ENCODE measurements around the gene INSL3. TPM values are rescaled to one million over a fixed set of nuclear protein-coding genes. Genes with fewer than 3 reads are reported as not detected.

INSL3 gene
- total and polyA plus RNA-seq, 4 donors = 0.22 TPM; not detected in 3

DNA sequence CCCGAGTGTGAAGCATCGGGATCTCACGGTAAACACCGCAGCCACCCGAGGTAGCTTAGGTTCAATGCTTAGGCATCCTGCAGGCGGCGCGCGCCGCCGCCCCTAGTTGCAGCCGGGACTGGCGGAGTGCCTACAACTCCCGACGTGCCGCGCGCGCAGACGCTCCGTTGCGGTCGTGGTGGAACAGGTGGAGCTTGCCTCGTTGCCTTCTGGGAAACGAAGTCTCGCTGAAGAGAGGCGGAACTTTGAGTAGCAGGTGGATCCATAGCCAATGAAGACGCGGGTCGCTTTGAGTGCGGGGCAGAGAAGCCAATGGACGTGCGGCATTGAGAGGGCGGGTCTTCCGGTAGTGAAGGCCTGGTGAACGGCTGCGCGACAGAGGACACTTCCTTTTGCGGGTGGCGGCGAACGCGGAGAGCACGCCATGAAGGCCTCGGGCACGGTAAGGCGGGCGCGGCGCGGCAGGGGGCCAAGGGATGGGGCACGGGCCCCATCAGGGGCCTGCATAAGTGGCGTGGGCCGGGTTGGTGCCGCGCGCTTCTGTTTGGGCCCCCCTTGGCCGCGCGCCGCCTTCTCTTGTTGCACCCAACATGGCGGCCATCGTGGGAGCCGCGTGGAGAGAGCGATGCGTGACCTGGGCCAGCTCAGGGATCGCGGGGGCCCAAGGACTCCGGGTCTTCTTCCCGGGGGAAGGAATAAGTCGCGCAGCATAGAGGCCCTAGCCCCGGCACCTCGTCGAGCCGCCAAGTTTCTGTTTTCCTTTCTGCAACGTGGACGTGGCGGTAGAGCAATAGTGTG is 38.4 kb upstream of the INSL3 start, which contains the start of gene RPL18A (continued):
- TF ChIP-seq REST (IDR thresholded peaks at IDR 0.05) (peak; percentile 90), HNF4A (conservative IDR thresholded peaks at IDR 0.05) (no peak), RXRA (IDR thresholded peaks at IDR 0.05) (peak; percentile 4 to 44), FOXA1 (IDR thresholded peaks at IDR 0.05) (no peak), GABPA (IDR thresholded peaks at IDR 0.05 in 1 of 2, conservative IDR thresholded peaks at IDR 0.05 in 1 of 2) (peak; percentile 86 to 97)

- H3K9me3 ChIP-seq (ENCODE audit: control insufficient read depth in 4 of 4, low read length in 3 of 4) = no peaks in the 10 kb centered on the region
- no peaks in the 10 kb centered on the region for H3K27me3 ChIP-seq (ENCODE audit: control insufficient read depth in 4 of 4, insufficient read depth in 4 of 4, low read length in 3 of 4)
- peaks cover 0 to 5% (median 1%) of the 10 kb centered on the region in 4 donors for H3K4me1 ChIP-seq (ENCODE audit: control insufficient read depth in 4 of 4, insufficient read depth in 4 of 4, low read length in 3 of 4)
- 12% methylated on average over 29 of the region's 29 CpGs for WGBS
- no peak overlapping the region for H3K9ac ChIP-seq (ENCODE audit: low read depth in 1 of 2, low read length in 2 of 2)
- H3K36me3 ChIP-seq (ENCODE audit: control insufficient read depth in 4 of 4, insufficient read depth in 3 of 4, low read depth in 1 of 4, low read length in 3 of 4) = no peaks in the 10 kb centered on the region
- TF ChIP-seq CTCF (IDR thresholded peaks at IDR 0.05; ENCODE audit: low read depth, low read length, missing input control) (peak; percentile 98), RAD21 (IDR thresholded peaks at IDR 0.05) (peak; percentile 96 to 98), REST (IDR thresholded peaks at IDR 0.05) (no peak)
- no peak overlapping the region for H3K27ac ChIP-seq (ENCODE audit: low read depth in 1 of 2, low read length in 2 of 2)
- no peak overlapping the region for H3K4me3 ChIP-seq (ENCODE audit: low read depth in 1 of 3, low read length in 3 of 3)
- DNase-seq (ENCODE audit: low spot score) = peak; percentile 94
Measured at GRCh38 chr19:17855280-17856152, 34.2 kb upstream of the INSL3 start.

Data from liver (tissue), 9 donors.